CD4-positive, alpha-beta T cell treated with Interleukin-12 subunit alpha and Interleukin-12 subunit beta, for 1 hour (primary cell): ENCODE measurements around the gene PEAR1.
A peak's percentile ranks its signal among the peaks of the same experiment; 100 is the strongest.

Source experiments
- DNase-seq: peaks from one replicate; pipeline ENCODE4 v3.0.0-alpha.2; 2020

The PEAR1 gene

GRCh38 chr1:156942176-156942575 lies 48.7 kb downstream of the PEAR1 start:
- no peak for DNase-seq

- DNase-seq, result no peak
These were observed 49.1 kb downstream of the PEAR1 start for GRCh38 chr1:156942576-156942975.

- no peak for DNase-seq
These were observed 50.2 kb downstream of the PEAR1 start for GRCh38 chr1:156943756-156944155.

- no peak for DNase-seq
These were observed 50.8 kb downstream of the PEAR1 start for GRCh38 chr1:156944268-156944667.

- no peak for DNase-seq
These were observed 51.3 kb downstream of the PEAR1 start for GRCh38 chr1:156944848-156945247.

- DNase-seq, result no peak
These were observed 52.6 kb downstream of the PEAR1 start for GRCh38 chr1:156945881-156946661.

GRCh38 chr1:156947127-156947526 lies 53.6 kb downstream of the PEAR1 start:
- no peak for DNase-seq

- no peak for DNase-seq
These were observed 54.5 kb downstream of the PEAR1 start for GRCh38 chr1:156947818-156948525.

- no peak for DNase-seq
These were observed 55.2 kb downstream of the PEAR1 start for GRCh38 chr1:156948708-156949107.

- DNase-seq, result no peak
These were observed 55.6 kb downstream of the PEAR1 start for GRCh38 chr1:156949127-156949526.

GRCh38 chr1:156951371-156951770 lies 57.9 kb downstream of the PEAR1 start:
- no peak for DNase-seq

- no peak for DNase-seq
These were observed 60.1 kb downstream of the PEAR1 start for GRCh38 chr1:156953571-156953970.

GRCh38 chr1:156956333-156956732 lies 62.8 kb downstream of the PEAR1 start:
- no peak for DNase-seq

GRCh38 chr1:156957634-156958033 lies 64.1 kb downstream of the PEAR1 start:
- no peak for DNase-seq

- DNase-seq, result no peak
These were observed 64.8 kb downstream of the PEAR1 start for GRCh38 chr1:156958247-156958714.

GRCh38 chr1:156959414-156959813 lies 65.9 kb downstream of the PEAR1 start:
- DNase-seq, result no peak

- DNase-seq, result no peak
These were observed 66.4 kb downstream of the PEAR1 start for GRCh38 chr1:156959925-156960324.

GRCh38 chr1:156961709-156962108 lies 68.2 kb downstream of the PEAR1 start:
- peak; percentile 44 for DNase-seq

- peak; percentile 46 for DNase-seq
These were observed 70.1 kb downstream of the PEAR1 start for GRCh38 chr1:156963621-156964020.

GRCh38 chr1:156964441-156964840 lies 70.9 kb downstream of the PEAR1 start:
- no peak for DNase-seq
